Middle frontal gyrus (tissue), 1 donor: ENCODE results near the gene WDR1.

Experiments used
- DNase-seq: peaks from one replicate; pipeline ENCODE4 v3.0.0-alpha.2; 2015; ENCODE audit warnings: low spot score; ENCODE audit errors: extremely low spot score

Gene WDR1

DNA sequence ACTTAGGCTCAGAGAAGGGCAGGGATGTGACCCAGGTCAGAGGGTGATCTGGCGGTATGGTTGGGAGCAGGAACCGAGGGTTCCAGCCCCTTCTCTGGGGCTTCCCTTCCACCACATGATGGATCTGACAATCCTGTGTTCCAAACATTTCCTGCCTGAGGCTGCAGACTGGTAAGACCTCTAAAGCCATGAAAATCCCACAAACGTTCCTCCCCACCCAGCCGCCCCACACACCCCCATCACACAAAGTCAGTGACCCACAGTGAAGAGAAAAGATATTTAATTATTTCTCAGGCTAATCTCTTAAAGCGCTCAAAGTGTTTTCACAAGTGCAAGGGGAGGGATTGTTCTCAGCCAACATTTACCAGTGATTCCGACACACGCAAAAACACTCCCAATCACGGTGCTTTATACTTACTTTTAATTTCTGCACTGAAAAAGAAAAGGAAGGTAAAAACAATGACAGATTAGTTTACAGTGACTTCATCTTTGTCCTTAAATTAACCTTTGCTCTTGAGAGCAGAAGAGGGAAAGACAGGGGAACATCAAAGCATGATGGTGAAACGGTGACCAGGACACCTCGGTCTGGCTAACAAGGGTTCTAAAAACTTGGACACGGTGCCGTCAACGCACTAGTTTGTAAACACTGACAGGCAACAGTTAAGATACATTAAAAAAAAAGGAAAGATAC is 42.4 kb downstream of the WDR1 start:
- DNase-seq = no peak

DNA sequence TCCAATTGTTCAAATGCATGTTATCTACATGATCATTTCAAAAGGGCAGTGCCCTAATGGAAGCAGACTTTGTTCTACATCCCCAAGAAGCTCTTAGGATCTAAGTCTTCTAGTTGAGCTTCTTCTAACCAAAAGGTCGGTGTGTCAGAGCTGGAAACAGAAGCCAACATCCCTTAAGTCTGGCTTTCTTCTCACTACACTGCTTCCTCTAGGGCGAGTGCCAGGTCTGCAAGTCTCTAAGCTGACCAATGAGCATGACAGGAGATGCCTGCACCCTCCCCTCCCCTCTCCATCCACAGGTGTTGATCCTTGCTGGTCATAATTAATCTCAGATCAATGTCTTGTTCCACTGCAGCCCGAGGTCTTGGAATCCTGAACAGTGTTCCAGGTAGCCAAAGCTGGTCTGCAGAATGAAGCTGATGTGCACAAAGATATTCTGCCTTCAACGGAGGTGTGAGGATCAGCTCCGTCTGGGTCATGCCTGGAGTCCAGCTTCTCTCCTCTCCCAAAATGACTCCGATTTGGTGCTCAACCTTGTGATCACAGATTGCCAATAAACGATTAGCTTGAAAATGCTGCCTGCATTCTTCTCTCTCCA is 44.1 kb downstream of the WDR1 start:
- no peak for DNase-seq

DNA sequence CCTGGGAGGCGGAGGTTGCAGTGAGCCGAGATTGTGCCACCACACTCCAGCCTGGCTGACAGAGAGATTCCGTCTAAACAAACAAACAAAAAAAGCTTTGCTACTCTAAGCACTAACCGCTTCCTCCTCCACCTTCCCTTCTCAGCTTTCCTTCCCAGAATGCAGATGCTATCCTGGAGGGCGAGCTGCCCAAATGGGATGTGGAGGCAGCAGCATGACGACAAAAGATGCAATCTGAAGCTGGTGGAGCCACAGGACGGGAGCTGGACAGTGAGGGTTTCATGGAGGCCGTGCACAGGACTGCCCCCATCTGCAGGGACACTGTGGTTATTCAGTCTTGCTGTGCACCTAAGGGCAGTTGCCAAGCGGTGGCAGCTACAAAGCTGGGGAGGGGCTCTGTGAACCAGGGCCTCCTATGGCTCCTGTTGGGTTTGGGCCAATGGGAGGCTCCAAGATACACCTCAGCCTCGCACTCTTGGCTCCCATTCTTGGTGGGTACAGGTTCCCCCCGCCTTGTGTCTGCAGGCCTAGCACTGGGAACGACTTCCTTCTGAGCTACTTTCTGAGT is 47.4 kb downstream of the WDR1 start:
- DNase-seq = no peak

DNA sequence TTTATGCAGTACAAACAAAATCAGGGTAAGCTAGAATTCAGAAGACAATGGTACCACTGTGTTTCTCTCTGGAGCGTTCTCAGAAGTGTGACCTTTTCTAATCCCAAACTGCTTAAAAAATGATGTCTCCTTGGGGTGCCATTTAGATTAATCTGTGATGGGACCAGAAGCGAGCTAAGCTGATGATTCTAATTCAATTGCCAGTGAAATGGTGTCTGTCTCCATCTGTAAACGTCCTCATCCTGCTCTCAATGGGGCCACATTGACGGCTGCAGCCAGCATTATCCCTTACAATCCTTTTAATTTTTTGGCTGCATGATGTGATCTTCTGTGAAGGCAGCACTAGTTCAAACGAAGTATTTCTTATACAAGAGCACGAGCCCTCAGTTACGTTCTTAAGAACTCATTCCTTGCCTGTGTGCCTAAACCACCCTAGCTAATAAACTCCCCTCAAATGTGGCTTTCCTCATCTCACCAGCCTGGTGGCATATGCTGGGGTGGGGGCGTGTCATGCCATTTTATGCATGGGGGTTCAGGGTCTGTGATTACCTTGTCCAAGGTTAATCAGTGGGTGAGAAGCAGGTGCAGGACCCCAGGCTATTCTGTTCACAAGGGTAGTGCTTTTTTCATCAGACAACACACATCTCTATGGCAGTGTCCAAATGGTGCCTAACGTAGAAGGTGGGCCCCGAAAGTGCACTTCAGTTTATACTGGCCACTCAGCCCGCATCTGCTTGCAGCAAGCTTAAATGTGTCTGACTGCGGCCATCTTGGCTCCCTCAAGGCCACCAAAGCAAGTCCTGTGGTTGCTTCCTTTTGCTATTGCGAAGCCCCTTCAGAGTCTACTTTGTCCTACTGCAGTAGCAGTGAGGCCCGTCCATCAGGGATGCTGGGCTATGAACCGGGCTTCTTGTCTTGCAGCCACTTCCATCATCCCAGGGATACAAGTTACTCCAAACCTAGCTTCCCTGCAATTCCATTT is 49.6 kb downstream of the WDR1 start:
- DNase-seq = no peak

DNA sequence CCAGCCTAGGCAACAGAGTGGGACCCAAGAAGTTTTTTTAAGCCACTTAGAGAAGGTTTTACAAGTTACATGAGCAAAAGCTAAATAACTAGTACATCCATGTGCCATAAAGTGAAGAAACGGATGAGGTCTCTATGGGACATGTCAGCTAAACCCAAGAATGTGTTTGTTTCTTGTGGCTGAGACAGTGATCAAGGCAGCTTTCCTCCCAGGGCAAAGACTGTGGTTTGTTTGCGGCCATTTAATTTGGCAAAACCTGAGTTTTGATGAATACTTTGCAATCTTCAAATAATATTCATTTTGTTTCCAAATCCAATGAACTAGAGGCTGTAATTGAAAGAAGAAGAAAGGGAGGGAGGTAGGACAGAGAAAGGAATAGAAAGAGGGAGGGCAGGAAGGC is 50.4 kb downstream of the WDR1 start:
- DNase-seq = no peak

DNA sequence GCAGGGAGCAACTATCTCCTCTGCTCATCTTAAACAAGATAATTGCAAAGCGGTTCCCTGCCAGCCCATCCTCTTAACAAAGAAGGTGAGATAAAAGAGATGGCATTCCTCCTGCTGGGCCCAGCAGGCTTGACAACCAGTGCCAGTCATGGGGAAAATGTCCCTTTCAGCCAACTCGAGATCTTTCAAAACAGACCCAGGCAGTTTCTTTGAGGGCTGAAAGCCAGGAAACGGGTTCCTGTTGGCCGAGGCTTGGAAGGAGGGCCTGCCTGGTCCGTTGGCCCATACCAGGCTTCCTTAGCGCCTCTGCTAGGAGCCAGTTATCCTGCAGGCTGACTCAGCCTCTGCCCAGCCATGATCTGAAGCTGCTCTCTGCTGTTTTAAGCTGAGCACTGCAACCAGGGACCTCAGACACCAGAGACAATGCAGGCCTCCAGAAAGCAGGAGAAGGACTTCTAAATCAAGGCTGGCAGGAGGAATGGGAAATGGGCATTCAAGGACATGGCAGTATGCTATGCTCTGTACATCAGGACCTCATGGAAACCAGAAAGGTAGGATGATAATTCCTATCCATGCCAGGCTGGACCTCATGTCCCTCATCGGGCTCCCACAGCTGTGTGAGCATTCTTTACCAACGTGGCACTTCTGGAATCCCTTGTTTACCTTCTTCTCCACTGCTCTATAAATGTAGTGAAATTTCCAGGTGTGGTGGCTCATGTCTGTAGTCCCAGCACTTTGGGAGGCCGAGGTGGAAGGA is 52.9 kb downstream of the WDR1 start:
- DNase-seq = peak; percentile 72

DNA sequence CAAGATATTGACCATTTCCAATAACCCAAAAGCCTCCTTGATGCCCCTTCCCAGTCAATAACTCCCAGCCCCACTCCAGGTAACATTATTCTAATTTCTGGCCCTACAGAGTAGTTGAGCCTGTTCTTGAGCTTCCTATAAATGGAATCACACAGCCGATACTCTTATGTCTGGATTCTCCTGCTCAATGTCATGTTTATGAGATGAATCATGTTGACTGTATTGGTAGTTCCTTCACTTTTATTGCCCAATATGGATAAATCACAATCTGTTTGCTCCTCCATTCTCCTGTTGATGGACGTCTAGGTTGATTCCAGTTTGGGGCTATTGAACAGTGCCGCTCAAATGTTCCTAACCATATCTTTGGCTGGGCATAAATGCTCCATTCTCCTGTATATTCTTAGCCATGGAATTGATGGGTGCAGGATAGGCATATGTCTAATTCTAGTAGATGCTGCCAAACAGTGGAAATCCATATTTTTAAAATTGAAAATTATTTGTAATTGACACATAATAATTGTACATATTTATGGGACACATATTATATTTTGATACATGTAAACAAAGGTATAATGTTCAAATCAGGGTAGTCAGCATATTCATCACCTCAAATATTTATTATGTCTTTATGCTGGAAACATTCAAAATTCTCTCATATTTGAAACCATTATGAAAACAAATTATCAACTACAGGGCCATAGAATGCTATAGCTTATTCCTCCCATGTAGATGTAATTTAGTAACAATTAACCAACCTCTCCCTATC is 54.8 kb downstream of the WDR1 start:
- no peak for DNase-seq

DNA sequence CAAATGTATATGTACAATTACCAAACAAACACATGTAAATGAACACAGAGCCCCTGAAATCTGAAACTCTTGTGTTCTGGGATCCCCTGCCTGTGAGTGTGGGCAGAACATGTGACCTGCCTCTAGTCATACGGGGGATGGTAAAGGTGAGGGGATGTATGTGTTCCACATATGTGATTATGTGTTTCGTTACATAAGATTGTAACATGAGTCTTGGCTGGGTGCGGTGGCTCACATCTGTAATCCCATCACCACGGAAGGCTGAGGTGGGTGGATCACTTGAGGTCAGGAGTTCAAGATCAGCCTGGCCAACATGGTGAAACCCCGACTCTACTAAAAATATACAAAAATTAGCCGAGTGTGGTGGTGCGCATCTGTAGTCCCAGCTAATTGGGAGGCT is 58.2 kb downstream of the WDR1 start:
- no peak for DNase-seq

DNA sequence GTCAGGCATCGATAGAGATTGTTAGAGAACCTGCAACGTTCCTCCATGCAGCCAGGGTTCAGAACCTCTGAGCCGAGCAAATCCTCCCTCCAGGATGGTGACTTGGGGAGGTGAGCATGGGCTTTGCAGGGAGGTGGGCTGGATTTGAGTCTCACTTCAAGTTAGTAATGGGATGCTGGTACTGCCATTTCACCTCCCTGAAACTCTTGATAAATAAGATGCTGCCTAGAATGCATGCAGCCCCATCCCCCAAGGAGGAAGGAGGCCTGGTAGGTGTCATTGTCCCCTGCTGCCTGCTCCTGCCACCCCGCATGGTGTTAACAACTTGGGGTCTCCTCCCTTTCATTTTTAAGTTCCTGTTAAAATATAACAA is 59.6 kb downstream of the WDR1 start:
- DNase-seq = no peak

DNA sequence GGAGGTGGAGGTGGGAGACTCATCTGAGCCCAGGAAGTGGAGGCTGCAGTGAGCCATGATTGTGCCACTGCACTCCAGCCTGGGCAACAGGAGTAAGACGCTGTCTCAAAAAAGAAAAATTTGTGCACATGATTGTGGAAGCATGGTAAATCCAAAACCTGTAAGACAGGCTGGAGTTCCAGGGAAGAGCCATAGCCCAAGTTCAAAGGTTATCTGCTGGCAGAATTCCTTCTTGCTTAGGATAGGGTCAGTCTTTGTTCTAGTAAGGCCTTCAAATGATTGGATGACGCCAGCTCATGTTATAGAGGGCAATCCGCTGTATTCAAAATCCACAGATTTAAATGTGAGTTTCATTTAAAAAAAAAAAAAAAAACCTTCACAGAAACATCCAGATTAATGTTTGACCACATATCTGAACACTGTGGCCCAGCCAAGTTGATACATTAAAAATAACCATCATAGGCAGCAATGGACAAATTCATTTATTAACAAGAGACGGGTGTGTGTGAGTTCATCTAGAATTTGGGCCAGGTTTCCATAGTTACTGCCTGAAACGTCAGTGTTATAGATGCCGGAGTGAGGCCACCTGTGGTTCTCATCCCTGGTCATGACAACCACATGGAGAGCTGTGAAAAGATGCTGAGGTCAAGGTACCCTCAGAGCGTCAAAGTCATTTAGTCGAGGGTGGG is 60.1 kb downstream of the WDR1 start:
- no peak for DNase-seq

DNA sequence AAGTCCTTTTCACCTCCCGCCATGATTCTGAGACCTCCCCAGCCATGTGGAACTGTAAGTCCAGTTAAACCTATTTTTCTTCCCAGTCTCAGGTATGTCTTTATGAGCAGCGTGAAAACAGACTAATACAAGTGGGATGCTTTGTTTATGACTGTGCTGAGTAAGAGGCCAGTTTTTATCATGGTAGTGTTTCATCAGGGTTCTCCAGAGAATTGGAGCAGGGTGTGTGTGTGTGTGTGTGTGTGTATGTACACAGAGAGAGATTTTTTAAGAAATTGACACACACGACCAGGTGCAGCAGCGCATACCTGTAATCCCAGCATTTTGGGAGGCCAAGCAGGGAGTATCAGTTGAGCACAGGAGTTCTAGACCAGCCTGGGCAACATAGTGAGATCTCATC is 60.7 kb downstream of the WDR1 start:
- DNase-seq = no peak

DNA sequence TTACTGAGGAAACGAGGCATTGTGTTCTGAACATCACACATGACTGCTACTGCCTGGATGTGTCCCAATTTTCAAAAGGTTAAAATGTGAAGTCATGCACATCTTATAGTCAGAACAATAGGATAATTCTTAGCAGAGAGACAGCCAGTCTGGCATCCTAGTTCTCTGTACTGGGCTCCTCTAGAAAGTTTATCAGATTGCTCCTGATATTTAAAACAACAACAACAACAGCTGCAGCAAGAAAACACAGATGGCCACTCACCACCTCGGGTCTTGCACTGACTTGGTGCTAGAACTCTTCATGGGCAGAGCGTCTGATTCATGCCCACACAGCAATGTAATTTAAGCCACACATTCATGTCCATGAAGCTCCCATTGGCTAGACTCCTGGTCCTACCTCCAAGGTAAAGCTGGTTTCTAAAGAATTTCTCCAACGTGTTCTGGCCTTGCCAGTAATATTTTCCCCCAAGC is 62.0 kb downstream of the WDR1 start:
- DNase-seq = no peak

DNA sequence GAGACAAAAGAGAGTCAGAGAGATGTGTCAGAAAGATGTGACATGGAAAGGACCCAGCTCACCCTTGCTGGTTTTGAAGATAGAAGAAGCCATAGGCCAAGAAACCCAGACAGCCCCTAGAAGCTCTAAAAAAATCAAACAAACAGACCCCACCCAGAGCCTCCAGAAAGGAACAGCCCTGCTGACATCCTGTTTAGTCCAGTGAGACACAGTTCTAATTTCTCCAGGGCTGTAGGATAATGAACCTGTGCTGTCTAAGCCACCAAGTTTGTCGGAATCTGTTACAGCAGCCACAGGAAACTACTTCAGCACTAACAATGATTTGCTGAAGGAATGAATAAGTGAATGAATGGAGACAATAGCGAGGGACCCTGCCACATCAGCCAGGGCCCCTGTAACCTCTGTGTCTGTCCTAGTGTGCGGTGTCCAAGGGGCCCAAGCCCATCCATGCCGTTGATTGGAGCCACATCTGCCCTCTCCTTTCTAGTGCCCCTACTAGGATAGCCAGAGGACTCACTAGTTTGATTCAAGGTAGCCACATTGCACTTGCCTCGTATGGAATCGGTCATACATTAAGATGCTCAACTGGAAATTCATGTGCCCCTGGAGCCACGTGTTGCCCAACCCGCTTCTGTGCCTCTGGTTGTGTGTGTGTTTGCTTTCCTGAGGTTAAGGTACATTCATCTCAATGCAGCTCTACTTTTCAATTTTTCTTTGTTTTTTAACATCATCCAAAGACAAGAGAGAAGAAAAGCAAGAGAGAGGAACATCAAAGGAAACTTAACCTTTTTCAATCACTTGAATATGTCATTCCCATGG is 62.8 kb downstream of the WDR1 start:
- DNase-seq = no peak

DNA sequence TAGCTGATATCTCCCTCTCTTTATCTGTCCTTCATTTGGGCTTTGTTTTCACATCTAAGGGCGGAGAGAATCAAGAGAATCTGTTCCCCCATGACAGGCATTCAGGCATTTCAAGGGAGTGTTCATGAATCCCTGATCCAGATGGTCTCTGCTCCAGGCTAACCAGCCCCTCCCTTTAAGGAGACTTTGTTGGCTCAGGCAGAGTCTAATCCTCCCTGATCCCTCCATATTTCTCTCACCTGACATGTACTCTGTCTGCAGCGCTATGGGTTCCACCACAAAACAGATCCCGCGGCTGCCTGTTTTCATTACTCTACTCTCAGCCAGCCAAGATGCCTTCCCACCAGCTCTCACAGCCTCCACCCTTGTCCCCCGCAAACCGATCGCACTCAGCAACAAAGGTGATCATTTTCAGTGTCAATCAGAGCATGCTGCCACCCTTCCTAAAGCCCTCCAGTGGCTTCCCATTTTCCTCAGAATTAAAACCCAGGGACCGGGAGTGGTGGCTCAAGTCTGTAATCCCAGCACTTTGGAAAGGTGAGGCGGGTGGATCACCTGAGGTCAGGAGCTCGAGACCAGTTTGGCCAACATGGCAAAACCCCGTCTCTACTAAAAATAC is 65.0 kb downstream of the WDR1 start:
- no peak for DNase-seq

DNA sequence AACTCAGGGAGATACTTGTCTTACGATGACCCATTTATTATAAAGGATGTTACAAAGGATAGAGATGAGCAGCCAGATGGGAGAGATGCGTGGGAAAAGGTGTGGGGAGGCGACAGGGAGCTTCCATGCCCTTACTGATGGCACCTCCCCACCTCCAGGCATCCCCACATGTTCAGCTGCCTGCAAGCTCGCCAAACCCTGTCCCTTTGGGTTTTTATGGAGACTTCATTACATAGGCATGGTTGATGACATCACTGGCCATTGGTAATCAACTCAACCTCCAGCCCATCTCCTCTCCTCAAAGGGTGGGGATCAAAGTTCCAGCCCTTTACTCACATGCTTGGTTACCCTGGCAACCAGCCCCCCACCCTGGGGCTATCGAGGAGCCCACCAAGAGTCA is 65.9 kb downstream of the WDR1 start:
- DNase-seq = no peak

DNA sequence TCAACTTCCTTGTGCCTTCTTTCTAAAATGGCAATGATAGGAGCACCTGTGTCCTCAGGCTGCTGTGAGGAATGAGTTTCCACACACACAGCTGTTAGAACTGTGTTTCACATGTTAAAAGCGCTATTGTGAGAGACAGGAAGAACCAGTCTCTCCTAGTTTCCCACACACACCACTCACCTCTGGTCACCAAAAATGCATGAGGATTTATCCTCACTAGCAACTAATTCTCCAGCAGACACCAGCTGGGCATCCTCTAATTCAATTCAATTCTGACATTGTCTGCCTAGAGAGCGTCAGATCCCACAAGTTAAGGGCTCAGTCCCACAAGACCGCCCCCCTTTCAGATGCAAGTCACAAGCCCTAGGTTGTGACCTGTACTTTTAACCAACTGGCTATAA is 66.3 kb downstream of the WDR1 start:
- DNase-seq = no peak

DNA sequence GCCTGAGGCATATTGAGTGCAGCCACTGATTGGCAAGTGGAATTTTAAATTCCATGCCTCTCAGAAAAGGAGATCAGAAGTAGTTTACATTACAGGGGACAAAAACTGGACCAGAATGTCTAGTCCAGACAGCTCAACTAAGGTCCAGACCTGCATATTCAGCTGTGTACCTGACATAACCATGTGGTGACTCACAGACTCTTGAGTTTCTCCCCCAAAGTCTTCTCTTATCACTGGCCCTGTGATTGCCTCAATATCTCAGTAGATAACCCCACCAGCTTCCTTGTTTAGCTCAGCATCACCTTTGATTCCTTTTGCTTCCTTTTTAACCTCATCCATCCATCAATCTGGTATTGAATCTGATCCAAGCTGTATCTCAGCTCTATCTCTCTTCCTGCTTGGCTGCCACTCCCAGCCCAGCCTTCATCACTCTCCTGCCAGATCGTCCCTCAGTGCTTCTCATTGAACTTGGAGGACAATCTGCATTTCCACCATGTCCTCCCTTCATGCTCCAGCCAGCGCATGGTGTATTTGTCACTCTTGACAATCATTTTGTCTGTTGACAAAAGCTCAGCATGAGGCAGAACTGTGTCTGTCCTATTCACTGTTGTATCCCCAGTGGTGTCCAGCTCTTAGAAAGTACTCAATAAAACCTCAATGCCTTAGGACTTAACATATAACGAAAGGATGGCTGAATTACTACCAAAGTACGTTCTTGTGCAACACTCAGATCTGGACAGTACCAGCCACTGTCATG is 67.5 kb downstream of the WDR1 start:
- no peak for DNase-seq

DNA sequence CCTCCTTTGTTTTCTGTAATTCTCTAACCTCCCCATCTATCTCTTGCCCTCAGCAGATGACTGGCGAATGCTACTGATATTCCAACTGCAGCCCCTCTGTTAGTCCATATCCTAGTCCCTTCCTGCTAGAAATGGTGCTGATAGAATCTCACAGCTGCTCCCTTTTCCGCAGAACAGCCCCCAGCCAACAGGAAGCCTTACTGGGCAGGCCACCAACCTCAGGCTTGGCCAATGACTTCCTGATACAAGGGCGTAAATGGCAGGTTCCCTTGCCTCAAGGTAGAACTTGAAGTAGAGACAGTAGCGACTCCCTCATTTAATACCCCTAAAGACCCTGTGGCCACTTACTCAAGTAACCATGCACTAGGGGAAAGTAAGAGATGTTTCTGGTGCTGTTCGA is 68.6 kb downstream of the WDR1 start:
- DNase-seq = no peak
